HepG2 (cell line): Measurements from ENCODE around the gene ZMYND12. TPM values are rescaled to one million over a fixed set of nuclear protein-coding genes. Genes with fewer than 3 reads are reported as not detected.
A peak's percentile ranks its signal among the peaks of the same experiment; 100 is the strongest.

ENCODE experiments used
- ATF7-NPFF ChIP-seq: sonication (generic); formaldehyde crosslinking; IDR thresholded peaks from 2 replicates; pipeline ENCODE4 v1.8.1; 2023; ENCODE audit warnings: mild to moderate bottlenecking, low read depth, missing genetic modification reagents, moderate library complexity
- EHMT2 ChIP-seq: fragments of 200-600 bp; sonication (generic); IDR thresholded peaks from 2 replicates; pipeline ENCODE4 v1.7.0; 2017; ENCODE audit warnings: antibody characterized with exemption, low read depth, low read length, borderline replicate concordance
- HNF4A ChIP-seq: sonication (generic); formaldehyde crosslinking; IDR thresholded peaks from 2 replicates; pipeline ENCODE4 v1.4.0; 2020; ENCODE audit warnings: missing genetic modification reagents
- HOXA3 ChIP-seq: sonication (generic); formaldehyde crosslinking; IDR thresholded peaks from 2 replicates; pipeline ENCODE4 v1.5.0; 2020; ENCODE audit warnings: missing genetic modification reagents
- KDM5A ChIP-seq: fragments of 200-600 bp; sonication (generic); IDR thresholded peaks from 2 replicates; pipeline ENCODE4 v1.7.0; 2018; ENCODE audit warnings: antibody characterized with exemption, mild to moderate bottlenecking, low read length, borderline replicate concordance
- MAF1 ChIP-seq: sonication (generic); formaldehyde crosslinking; IDR thresholded peaks from 2 replicates; pipeline ENCODE4 v1.5.0; 2020; ENCODE audit warnings: missing genetic modification reagents, borderline replicate concordance
- PTBP1 ChIP-seq: fragments of 200-400 bp; formaldehyde crosslinking; IDR thresholded peaks from 2 replicates; pipeline ENCODE4 v1.6.1; 2018; ENCODE audit warnings: low read length, low read depth; ENCODE audit not compliant: poor library complexity, severe bottlenecking
- ZNF124 ChIP-seq: sonication (generic); formaldehyde crosslinking; IDR thresholded peaks from 2 replicates; pipeline ENCODE4 v1.4.0; 2020; ENCODE audit warnings: missing genetic modification reagents
- ZNF160 ChIP-seq: sonication (generic); formaldehyde crosslinking; IDR thresholded peaks from 2 replicates; pipeline ENCODE4 v1.8.0; 2022; ENCODE audit warnings: mild to moderate bottlenecking, inconsistent platforms, missing genetic modification reagents
- ZNF17 ChIP-seq: sonication (generic); formaldehyde crosslinking; IDR thresholded peaks from 2 replicates; pipeline ENCODE4 v1.5.0; 2020; ENCODE audit warnings: mild to moderate bottlenecking, missing genetic modification reagents
- ZNF205 ChIP-seq: IDR thresholded peaks from 2 replicates; pipeline ENCODE4 v1.6.1; 2018; ENCODE audit warnings: missing biosample characterization, missing genetic modification reagents
- ZNF274 ChIP-seq: sonication (generic); formaldehyde crosslinking; IDR thresholded peaks from 2 replicates; pipeline ENCODE4 v1.5.1; 2020; ENCODE audit warnings: mild to moderate bottlenecking, missing genetic modification reagents
- ZNF468 ChIP-seq: sonication (generic); formaldehyde crosslinking; IDR thresholded peaks from 2 replicates; pipeline ENCODE4 v1.8.0; 2022; ENCODE audit warnings: mild to moderate bottlenecking, moderate library complexity, missing genetic modification reagents
- ZNF615 ChIP-seq: sonication (generic); formaldehyde crosslinking; IDR thresholded peaks from 2 replicates; pipeline ENCODE4 v1.5.0; 2020; ENCODE audit warnings: mild to moderate bottlenecking, missing genetic modification reagents, borderline replicate concordance
- ZNF713 ChIP-seq: sonication (generic); formaldehyde crosslinking; IDR thresholded peaks from 2 replicates; pipeline ENCODE4 v1.4.0; 2020; ENCODE audit warnings: mild to moderate bottlenecking, missing genetic modification reagents
- ZNF747 ChIP-seq: sonication (generic); formaldehyde crosslinking; IDR thresholded peaks from 2 replicates; pipeline ENCODE4 v1.8.1; 2023; ENCODE audit warnings: missing genetic modification reagents, mild to moderate bottlenecking, borderline replicate concordance
- polyA plus RNA-seq, 8 experiments: library from polyadenylated mRNA; depleted of rRNA in 3 of 8; stranded (reverse) in 7 of 8; unstranded in 1 of 8; fragments of >200 nt; fragmentation: Illumina TruSeq in 4 of 8; extraction: Trizol in 4 of 8; gene quantifications; 2 replicates each; pipeline versions ENCODE4 v1.2.1 to v1.2.3, GENCODE V29; 2011 to 2016; ENCODE audit warnings: low read depth in 4 of 8, missing spikeins in 1 of 8, mixed read lengths in 1 of 8; ENCODE audit not compliant: insufficient read depth in 1 of 8
- total RNA-seq, 5 experiments: library from RNA; depleted of rRNA; stranded (reverse); fragments of >200 nt; fragmentation: Illumina TruSeq; extraction: Trizol; gene quantifications; 2 replicates each; pipeline ENCODE4 v1.2.3, GENCODE V29; 2016; ENCODE audit warnings: low read depth in 1 of 5
- TF ChIP-seq, protein P1 (sequence below): sonication (generic); formaldehyde crosslinking; IDR thresholded peaks from 2 replicates; pipeline ENCODE4 v1.4.0; 2020; ENCODE audit warnings: mild to moderate bottlenecking, missing genetic modification reagents, borderline replicate concordance
- TF ChIP-seq, protein P2 (sequence below): IDR thresholded peaks from 2 replicates; pipeline ENCODE4 v1.6.1; 2016
- TF ChIP-seq, protein P3 (sequence below): sonication (generic); formaldehyde crosslinking; IDR thresholded peaks from 2 replicates; pipeline ENCODE4 v1.8.0; 2022; ENCODE audit warnings: missing genetic modification reagents, mild to moderate bottlenecking, borderline replicate concordance
- TF ChIP-seq, protein P4 (sequence below): sonication (generic); IDR thresholded peaks from 2 replicates; pipeline ENCODE4 v1.6.1; 2016; ENCODE audit warnings: low read depth, borderline replicate concordance
- TF ChIP-seq, protein P5 (sequence below): sonication (generic); formaldehyde crosslinking; IDR thresholded peaks from 2 replicates; pipeline ENCODE4 v1.5.0; 2020; ENCODE audit warnings: mild to moderate bottlenecking, missing genetic modification reagents

Gene ZMYND12
- total and polyA plus RNA-seq, 2 of the 13 experiments (the other 11 are each of a cell fraction or from before 2014, with no cell fraction given): 0.13 to 0.71 TPM

DNA sequence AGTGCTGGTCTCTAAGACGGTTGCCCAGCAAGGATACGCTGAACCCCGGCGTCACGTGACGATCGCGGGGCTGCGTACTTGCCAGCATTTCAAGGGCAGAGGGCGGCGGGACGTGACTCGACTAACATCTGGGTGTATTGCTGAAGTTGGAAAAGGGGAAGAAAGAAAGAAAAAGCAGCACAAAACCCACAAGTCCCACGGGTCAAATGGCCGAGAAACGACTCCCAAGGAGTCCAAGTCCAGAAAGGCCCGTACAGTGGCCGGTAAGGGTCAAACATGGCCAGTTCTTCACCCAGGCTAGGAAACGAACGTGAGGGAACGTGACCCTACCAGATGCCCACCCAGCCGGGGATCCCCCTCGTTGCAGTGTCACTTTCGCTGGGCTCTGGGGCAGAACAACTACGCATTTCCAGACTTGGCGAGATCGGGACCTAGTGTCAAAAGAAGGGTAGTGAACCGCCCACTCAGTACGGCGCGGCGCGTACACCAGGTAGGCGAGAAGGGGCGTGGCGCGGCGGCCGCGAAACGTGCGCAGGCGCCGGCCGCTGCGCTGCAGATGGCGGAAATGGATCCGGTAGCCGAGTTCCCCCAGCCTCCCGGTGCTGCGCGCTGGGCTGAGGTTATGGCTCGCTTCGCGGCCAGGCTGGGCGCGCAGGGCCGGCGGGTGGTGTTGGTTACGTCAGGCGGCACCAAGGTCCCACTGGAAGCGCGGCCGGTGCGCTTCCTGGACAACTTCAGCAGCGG lies at the start of gene ZMYND12, which contains the start of gene PPCS (continued):
- TF ChIP-seq ZNF274 (no peak; the same call in 1 of the 2 replicates), ZNF205 (CRISPR knock-in tag) (peak; percentile 51), KDM5A (peak; percentile 73), ATF7-NPFF (CRISPR knock-in tag) (peak; percentile 49; the same call in 1 of the 2 replicates), ZNF124 (CRISPR knock-in tag) (no peak), MAF1 (no peak), ZNF713 (CRISPR knock-in tag) (no peak), HOXA3 (CRISPR knock-in tag) (peak; percentile 56; the same call in 1 of the 2 replicates), PTBP1 (no peak), HNF4A (CRISPR knock-in tag) (peak; percentile 4; the same call in 1 of the 2 replicates), ZNF160 (CRISPR knock-in tag) (peak; percentile 26; the same call in 1 of the 2 replicates), ZNF17 (CRISPR knock-in tag) (no peak), ZNF468 (CRISPR knock-in tag) (0 out of 2 replicates have a peak, but pooled peaks have one; percentile 81), EHMT2 (no peak), ZNF747 (CRISPR knock-in tag) (peak; percentile 88; the same call in 1 of the 2 replicates), ZNF615 (no peak)
- TF ChIP-seq, protein P1, sequence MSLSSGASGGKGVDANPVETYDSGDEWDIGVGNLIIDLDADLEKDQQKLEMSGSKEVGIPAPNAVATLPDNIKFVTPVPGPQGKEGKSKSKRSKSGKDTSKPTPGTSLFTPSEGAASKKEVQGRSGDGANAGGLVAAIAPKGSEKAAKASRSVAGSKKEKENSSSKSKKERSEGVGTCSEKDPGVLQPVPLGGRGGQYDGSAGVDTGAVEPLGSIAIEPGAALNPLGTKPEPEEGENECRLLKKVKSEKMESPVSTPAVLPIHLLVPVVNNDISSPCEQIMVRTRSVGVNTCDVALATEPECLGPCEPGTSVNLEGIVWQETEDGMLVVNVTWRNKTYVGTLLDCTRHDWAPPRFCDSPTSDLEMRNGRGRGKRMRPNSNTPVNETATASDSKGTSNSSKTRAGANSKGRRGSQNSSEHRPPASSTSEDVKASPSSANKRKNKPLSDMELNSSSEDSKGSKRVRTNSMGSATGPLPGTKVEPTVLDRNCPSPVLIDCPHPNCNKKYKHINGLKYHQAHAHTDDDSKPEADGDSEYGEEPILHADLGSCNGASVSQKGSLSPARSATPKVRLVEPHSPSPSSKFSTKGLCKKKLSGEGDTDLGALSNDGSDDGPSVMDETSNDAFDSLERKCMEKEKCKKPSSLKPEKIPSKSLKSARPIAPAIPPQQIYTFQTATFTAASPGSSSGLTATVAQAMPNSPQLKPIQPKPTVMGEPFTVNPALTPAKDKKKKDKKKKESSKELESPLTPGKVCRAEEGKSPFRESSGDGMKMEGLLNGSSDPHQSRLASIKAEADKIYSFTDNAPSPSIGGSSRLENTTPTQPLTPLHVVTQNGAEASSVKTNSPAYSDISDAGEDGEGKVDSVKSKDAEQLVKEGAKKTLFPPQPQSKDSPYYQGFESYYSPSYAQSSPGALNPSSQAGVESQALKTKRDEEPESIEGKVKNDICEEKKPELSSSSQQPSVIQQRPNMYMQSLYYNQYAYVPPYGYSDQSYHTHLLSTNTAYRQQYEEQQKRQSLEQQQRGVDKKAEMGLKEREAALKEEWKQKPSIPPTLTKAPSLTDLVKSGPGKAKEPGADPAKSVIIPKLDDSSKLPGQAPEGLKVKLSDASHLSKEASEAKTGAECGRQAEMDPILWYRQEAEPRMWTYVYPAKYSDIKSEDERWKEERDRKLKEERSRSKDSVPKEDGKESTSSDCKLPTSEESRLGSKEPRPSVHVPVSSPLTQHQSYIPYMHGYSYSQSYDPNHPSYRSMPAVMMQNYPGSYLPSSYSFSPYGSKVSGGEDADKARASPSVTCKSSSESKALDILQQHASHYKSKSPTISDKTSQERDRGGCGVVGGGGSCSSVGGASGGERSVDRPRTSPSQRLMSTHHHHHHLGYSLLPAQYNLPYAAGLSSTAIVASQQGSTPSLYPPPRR (CRISPR knock-in tag): peak; percentile 26; the same call in 1 of the 2 replicates
- TF ChIP-seq, protein P2, sequence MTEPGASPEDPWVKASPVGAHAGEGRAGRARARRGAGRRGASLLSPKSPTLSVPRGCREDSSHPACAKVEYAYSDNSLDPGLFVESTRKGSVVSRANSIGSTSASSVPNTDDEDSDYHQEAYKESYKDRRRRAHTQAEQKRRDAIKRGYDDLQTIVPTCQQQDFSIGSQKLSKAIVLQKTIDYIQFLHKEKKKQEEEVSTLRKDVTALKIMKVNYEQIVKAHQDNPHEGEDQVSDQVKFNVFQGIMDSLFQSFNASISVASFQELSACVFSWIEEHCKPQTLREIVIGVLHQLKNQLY (CRISPR knock-in tag): no peak; the same call in 1 of the 2 replicates
- TF ChIP-seq, protein P3, sequence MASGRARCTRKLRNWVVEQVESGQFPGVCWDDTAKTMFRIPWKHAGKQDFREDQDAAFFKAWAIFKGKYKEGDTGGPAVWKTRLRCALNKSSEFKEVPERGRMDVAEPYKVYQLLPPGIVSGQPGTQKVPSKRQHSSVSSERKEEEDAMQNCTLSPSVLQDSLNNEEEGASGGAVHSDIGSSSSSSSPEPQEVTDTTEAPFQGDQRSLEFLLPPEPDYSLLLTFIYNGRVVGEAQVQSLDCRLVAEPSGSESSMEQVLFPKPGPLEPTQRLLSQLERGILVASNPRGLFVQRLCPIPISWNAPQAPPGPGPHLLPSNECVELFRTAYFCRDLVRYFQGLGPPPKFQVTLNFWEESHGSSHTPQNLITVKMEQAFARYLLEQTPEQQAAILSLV (CRISPR knock-in tag): no peak
- TF ChIP-seq, protein P4, sequence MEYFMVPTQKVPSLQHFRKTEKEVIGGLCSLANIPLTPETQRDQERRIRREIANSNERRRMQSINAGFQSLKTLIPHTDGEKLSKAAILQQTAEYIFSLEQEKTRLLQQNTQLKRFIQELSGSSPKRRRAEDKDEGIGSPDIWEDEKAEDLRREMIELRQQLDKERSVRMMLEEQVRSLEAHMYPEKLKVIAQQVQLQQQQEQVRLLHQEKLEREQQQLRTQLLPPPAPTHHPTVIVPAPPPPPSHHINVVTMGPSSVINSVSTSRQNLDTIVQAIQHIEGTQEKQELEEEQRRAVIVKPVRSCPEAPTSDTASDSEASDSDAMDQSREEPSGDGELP: no peak
- TF ChIP-seq, protein P5, sequence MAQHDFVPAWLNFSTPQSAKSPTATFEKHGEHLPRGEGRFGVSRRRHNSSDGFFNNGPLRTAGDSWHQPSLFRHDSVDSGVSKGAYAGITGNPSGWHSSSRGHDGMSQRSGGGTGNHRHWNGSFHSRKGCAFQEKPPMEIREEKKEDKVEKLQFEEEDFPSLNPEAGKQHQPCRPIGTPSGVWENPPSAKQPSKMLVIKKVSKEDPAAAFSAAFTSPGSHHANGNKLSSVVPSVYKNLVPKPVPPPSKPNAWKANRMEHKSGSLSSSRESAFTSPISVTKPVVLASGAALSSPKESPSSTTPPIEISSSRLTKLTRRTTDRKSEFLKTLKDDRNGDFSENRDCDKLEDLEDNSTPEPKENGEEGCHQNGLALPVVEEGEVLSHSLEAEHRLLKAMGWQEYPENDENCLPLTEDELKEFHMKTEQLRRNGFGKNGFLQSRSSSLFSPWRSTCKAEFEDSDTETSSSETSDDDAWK (CRISPR knock-in tag): no peak
